ENCODE results near the gene GPBAR1.
"Not testable (repeated sequence)": the region's sequence is repeated elsewhere in the genome, so short reads cannot be mapped to it uniquely, and the experiment has no call there.

Gene GPBAR1

DNA sequence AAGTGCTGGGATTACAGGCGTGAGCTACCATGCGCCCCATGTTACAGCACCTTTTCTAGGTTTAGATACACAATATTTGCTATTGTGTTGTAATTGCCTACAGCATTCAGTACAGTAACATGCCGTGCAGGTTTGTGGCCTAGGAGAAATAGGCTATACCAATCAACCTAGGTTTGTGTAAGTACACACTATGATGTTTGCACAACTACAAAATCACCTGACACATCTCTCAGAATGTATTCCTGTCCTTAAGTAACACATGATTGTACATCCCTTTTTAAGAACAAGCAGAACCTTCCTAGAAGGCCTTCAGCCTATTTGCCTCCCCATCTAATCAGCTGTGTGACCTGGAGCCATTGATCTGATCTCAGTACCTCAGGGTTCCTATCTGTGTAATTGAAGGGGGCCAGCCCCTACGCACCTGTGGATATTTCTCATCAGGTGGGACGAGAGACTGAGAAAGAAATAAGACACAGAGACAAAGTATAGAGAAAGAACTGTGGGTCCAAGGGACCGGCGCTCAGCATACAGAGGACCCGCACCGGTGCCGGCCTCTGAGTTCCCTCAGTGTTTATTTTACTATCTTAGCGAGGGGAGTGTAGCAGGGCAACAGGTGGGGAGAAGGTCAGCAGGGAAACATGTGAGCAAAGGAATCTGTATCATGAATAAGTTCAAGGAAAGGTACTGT, 50.2 kb downstream of the GPBAR1 start:
- no peak for DNase-seq (ENCODE audit: low spot score)

DNA sequence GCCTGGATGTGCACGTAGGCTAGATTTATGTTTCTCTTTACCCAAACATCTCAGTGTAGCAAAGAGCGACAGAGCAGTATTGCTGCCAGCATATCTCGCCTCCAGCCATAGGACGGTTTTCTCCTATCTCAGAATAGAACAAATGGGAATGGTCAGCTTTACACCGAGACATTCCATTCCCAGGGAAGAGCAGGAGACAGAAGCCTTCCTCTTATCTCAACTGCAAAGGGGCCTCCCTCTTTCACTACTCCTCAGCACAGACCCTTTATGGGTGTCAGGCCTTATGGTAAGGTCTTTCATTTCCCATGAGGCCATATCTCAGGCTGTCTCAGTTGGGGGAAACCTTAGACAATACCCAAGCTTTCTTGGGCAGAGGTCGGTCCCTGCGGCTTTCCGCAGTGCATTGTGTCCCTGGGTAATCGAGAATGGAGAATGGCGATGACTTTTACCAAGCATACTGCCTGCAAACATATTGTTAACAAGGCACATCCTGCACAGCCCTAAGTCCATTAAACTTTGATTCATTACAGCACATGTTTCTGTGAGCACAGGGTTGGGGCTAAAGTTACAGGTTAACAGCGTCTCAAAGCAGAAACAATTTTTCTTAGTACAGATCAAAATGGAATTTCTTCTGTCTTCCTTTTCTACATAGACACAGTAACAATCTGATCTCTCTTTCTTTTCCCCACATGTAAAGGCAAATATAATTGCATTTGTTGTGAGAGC, 50.9 kb downstream of the GPBAR1 start:
- not testable (repeated sequence) for DNase-seq (ENCODE audit: low spot score)

DNA sequence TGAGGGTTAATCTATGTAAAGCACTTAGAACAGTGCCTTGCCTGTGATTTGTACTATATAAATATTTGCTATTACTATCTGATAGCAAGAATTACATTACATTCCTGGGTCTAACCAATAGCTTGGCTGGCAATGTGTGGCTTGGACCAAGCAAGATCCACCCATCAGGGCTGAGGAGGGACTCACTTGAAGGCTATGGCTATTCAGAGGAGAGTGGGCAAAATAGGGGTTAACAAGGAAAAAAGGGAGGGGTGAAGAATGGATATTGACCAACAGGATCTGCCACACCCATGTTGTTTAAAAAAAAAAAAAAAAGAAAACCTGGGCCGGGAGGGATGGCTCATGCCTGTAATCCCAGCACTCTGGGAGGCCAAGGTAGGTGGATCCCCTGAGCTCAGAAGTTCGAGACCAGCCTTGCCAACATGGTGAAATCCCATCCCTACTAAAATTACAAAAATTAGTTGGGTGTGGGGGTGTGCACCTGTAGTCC, 51.5 kb downstream of the GPBAR1 start:
- DNase-seq (ENCODE audit: low spot score): no peak

DNA sequence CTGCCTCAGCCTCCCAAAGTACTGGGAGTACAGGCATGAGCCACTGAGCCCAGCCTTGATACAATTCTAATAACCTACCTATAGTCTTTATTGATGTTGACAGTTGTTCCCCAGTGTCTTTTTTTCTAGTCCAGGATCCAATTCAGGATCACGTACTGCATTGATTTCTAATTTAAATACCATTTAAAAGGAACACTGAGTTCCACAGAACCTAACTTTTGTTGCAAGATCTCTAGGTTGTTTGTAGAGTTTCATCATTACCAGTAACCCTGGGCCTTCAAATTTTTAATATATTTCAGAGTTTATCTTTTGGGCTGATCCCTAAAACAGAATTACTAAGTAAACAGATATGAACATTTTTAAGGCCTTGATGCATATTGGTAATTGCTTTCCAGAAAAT, 52.5 kb downstream of the GPBAR1 start:
- no peak for DNase-seq (ENCODE audit: low spot score)

Data from GM03348 (cell line).